ENCODE results near the gene ZNRD2.
A peak's percentile ranks its signal among the peaks of the same experiment; 100 is the strongest.
"Not testable (repeated sequence)": the region's sequence is repeated elsewhere in the genome, so short reads cannot be mapped to it uniquely, and the experiment has no call there.

ZNRD2 gene

DNA sequence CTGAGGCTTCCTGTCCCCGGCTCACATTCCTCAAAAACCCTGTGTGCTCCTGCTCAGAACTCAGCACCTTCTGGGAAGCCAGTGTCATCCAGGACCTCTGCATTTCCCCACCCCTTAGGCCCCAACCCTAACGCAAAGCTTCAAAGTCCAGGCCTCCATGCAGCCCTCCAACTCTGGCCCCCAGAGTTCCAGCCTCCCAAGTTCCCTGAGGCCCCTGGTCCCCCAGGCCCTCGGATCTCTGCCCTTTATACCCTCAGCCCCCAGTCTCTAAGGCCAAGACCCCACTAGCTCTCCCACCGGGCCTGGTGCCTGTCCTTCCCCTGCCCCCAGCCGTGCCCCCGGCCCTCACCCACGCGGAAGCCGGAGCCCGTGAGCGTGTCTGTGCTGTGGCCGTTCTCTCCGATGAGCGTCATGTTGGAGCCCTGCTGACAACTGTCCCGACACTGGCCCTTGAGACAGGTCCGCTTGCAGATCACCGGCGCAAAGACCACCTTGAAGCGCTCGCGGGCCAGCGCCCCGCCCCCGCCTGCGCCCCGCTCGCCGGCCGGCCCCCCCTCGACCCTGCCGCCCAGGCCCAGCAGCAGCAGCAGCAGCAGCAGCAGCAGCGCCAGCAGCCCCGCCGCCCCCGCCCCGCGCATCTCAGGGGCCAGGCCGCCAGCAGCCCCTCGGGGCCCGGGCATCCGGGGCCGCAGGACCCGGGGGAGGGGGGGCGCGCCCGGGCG lies 12.8 kb upstream of the ZNRD2 start:
- no peak for DNase-seq

- DNase-seq = peak; percentile 19
These were observed 12.0 kb upstream of the ZNRD2 start, which contains the start of gene LTBP3 for GRCh38 chr11:65558002-65558929. Gene LTBP3, minus strand, starts transcription at chr11:65558359. Its CDS starts 400 bp downstream, at chr11:65557959.

DNA sequence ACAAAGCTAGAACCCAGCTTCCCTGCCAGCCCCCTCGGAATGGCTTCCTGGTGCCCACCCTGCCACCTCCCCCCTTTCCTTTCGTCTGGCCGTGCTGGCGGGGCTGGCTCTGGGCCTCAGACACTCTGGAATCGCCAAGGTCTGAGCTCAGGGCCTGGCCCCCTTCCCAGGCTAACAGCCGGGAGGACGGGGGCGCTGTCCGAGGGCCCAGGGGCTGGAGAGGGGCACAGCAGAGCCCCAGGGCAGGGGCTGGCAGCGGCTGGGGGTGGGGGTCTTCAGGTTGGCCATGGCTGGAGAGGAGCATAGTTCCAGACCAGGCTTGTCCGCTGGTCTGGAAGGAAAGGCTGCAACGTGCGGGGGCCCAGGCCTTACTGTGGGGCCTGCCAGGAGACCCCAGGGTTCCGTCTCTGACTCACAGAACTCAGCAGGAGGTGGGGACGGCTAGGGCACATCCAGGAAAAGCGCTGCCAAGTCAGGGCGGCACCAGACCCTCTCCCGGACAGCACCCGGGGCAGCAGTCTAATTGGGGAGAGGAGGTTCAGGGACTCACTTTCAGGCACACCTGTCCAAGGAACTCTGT lies 11.3 kb upstream of the ZNRD2 start:
- DNase-seq = no peak

GRCh38 chr11:65559535-65559934 lies 10.7 kb upstream of the ZNRD2 start:
- DNase-seq = no peak

DNA sequence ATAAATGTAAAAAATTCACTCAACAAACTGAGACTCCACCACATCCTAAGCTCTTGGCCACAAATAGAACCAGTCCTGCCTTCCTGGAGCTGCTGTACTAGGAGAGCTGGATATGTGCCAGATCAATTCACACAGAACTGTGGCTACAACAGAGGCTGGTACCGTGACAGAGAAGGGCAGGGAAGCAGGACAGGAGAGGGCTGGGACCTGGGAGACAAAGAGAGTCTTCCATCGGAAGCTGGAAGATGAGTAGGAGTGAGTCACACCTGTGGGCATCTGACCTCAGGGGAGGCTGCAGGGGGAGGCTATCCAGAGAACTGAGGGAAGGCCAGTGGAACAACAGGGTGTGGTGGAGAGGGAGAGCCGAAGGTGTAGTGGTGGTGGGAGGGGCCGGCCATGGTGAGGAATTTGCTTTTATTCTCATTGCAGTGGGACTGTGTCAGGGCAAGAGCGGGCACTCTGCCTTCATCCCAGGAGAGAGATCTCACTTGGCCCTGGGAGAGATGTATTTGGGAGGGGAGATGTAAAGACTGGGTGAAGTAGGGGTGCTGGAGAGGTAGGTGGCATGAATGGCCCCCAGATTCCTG lies 10.2 kb upstream of the ZNRD2 start:
- DNase-seq = no peak

- DNase-seq = no peak
These were observed 9.5 kb upstream of the ZNRD2 start for GRCh38 chr11:65560555-65561418.

GRCh38 chr11:65562020-65562419 lies 8.3 kb upstream of the ZNRD2 start:
- DNase-seq = no peak

DNA sequence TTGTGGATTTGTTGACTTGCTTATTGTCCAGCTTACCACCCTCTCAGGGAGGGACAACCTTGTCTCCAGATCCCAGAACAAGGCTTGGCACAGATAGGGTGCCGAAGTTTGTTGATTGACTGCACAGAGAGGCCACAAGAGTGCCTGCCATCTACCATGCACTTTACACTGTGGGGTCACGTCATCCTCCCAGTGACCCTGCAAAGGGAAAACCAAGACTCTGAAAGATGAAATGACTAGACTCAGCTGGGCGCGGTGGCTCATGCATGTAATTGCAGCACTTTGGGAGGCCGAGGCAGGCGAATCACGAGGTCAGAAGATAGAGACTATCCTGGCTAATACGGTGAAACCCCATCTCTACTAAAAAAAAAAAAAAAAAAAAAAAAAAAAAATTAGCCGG lies 7.5 kb upstream of the ZNRD2 start:
- no peak for DNase-seq

- no peak for DNase-seq
These were observed 6.7 kb upstream of the ZNRD2 start for GRCh38 chr11:65563601-65564000.

DNA sequence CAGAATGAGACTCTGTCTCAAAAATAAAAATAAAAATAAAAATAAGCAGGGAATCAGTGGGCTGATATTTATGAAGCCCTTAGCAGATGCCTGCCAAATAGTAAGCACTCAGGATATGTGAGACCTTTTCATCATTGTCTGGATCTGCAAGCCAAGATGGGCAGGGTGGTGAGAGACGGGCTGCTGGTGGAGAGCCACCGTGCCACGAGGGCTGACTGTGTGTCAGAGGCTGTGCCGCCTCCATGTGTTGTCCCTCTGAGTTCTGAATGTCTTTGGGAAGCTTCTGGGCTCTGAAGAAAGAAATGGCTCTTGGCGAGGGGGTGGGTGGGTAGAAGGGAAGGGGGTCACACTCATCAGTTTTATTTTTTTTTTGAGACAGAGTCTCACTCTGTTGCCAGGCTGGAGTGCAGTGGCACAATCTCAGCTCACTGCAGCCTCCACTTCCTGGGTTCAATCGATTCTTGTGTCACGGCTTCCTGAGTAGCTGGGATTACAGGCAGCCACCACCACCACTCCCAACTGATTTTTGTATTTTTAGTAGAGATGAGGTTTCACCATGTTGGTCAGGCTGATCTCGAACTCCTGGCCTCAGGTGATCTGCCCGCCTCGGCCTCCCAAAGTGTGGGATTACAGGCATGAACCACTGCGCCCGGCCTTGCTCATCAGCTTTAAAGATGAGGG lies 5.3 kb upstream of the ZNRD2 start:
- not testable (repeated sequence) for DNase-seq

DNA sequence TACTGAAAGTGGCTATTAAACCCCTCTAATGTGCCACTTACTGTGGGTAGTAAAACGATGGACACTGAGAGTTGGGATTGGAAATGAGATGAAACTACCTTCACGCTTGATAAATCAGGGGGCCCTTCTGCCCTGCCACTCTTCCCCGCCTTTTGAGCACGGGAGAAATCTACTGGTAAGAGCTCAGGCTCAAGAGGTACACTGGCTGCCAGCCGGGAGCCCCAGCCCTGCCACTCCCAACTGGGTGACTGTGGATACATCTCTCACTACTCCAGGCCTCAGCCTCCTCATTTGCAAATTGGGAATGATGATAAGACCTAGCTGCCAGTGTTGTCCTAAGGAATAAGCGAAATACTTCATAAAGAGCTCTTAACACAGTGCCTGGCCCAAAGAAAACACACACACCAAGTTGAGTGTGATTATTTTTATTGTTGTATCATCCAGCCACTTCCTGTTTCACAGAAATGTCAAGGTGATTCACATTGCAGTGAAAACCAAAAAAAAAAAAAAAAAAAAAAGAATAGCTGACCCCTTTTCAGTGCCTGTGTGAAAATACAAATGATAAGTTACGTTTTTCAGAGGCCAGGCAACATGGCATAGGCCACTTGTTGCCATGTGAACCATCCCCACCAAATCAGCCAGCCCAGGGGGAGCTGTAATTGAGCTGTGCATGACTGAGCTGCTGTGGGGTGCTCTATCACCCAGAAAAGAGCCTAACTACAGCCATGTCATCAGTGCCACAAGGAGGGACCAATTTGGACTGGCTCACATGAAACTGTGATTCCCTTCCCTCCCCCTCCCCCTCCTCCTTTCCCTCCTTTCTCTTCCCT lies 4.4 kb upstream of the ZNRD2 start:
- no peak for DNase-seq

DNA sequence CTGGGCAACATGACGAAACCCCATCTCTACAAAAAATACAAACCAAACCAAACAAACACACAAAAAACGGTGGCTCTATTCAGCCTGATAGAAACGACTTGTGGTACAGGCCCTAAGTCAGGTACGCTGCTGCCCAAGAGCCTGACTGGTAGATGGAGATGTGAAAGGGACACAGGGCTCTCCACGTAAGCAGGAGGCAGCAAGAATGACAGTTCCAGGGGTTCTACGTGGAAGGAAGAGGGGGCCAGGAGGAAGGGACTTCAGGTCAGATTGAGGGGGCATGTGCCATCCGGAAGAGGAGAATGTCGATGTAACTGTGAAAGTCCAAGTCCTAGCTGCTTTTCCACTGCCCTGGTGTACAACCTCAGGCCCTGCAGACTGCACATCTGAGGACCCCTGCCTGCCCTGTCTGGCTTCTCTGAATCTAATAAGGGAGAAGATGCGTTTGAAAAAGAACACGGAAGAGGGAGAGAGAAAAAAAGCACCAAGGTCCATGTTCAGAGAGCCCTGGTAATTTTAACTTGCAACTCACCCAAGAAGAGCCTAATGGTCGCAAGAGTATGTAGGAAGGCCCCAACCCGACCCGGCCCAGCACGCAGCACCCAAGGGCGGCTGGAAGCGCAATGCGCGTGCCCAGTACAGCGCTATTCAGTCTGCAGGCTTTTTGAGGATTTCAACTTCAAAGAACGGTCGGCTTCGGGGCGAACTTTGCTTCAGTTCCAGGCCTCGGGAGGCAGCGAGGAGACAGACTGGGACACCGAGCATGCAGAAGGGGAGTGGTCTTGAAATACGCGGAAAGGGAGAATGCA lies 909 bp upstream of the ZNRD2 start:
- no peak for DNase-seq

DNA sequence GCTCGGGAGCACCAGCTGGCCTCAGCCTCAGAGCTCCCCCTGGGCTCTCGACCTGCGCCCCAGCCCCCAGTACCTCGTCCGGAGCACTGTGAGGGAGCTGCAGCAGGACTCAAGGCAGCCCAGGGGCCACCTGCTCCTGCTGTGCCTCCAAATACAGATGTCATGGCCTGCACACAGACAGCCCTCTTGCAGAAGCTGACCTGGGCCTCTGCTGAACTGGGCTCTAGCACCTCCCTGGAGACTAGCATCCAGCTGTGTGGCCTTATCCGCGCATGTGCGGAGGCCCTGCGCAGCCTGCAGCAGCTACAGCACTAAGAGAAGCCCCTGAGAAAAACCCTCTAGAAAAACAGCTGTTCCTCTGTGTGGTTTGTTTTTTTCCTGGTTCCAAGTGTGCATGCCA lies 1.1 kb downstream of the ZNRD2 start:
- no peak for DNase-seq

DNA sequence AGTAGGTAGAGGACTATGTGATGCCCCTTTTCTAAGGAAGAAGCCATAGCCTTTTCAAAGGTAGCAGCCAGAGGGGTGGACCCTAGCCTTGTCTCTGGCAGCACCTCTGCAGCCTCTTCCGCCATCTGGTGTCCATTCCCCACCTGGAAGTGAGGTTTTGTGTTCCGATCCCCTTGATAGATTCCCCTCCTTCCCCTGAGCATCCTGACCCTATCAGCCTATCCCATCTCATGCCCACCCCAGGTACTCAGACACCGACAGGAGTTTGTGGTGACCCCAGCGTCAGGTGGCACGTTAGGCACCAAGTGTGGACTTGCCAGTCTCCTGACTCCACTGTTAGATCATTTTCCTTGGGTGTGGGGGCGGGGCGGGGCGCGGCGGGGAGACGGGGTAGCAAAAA lies 1.7 kb downstream of the ZNRD2 start:
- no peak for DNase-seq

DNA sequence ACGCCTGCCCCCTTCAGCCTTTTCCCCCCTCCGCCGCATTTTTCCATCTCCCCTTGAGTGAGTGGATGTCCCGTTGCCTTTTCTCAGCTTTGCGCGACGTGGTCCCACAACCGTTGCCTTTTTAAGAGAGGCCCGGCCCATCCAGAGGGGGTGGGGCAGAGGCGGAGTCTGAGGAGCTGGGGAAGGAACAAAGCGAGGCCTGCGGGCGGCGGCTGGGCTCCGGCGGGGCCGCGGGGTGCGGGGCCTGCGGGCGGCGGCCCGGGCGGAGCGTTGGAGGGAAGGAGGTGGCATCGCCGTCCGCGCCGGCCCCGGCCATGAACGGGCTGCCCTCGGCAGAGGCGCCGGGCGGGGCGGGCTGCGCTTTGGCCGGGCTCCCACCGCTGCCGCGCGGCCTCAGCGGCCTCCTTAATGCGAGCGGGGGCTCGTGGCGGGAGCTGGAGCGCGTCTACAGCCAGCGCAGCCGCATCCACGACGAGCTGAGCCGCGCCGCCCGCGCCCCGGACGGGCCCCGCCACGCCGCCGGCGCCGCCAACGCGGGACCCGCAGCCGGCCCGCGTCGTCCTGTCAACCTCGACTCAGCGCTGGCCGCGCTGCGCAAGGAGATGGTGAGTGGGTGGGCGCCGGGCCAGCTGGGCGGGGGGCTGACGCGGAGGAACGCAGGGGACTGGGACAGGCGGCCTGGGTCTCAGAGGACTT lies 2.2 kb downstream of the ZNRD2 start, which contains the start of gene FAM89B:
Gene FAM89B, plus strand, starts transcription at position 183 of the 696 bp plus-strand sequence. Its CDS starts 132 bp downstream, at position 315.
- DNase-seq = peak; percentile 86

GRCh38 chr11:65573391-65574079 lies 3.3 kb downstream of the ZNRD2 start:
- DNase-seq = no peak

GRCh38 chr11:65574109-65574810 lies 4.0 kb downstream of the ZNRD2 start:
- DNase-seq = peak; percentile 74

Measured in activated effector memory CD4-positive, alpha-beta T cell treated with Interleukin-2 at 50 U/mL for 16 hours (primary cell).